Neural progenitor cell (in vitro differentiated cells): ENCODE measurements around the gene NPFF. TPM values are rescaled to one million over a fixed set of nuclear protein-coding genes. Genes with fewer than 3 reads are reported as not detected.
"Not testable (repeated sequence)": the region's sequence is repeated elsewhere in the genome, so short reads cannot be mapped to it uniquely, and the experiment has no call there.

ENCODE experiments used
- DNase-seq: peaks from one replicate; pipeline ENCODE4 v3.0.0-alpha.2; 2016; ENCODE audit warnings: low spot score
- H2AFZ ChIP-seq: fragments of 200-600 bp; sonication (generic); replicated peaks from 2 replicates; pipeline ENCODE4 v1.6.1; 2016; ENCODE audit warnings: antibody characterized with exemption
- H3F3A ChIP-seq: fragments of 200-600 bp; sonication (generic); 2 replicates; pipeline ENCODE4 v1.6.1; 2016; ENCODE audit warnings: antibody characterized with exemption, low read depth
- H3K27ac ChIP-seq: fragments of 200-600 bp; sonication (generic); 2 replicates; pipeline ENCODE4 v1.5.1; 2016; ENCODE audit warnings: mild to moderate bottlenecking
- H3K27me3 ChIP-seq: fragments of 200-600 bp; sonication (generic); 2 replicates; pipeline ENCODE4 v1.6.1; 2016; ENCODE audit warnings: mild to moderate bottlenecking, moderate library complexity
- H3K36me3 ChIP-seq: fragments of 200-600 bp; sonication (generic); 2 replicates; pipeline ENCODE4 v1.5.1; 2016
- H3K4me1 ChIP-seq: fragments of 200-600 bp; sonication (generic); 2 replicates; pipeline ENCODE4 v1.6.1; 2016; ENCODE audit warnings: mixed run types
- H3K4me2 ChIP-seq: fragments of 200-600 bp; sonication (generic); 2 replicates; pipeline ENCODE4 v1.6.1; 2016
- H3K4me3 ChIP-seq: fragments of 200-600 bp; sonication (generic); 2 replicates; pipeline ENCODE4 v1.5.1; 2016
- H3K79me2 ChIP-seq: fragments of 200-600 bp; sonication (generic); 2 replicates; pipeline ENCODE4 v1.6.1; 2016; ENCODE audit warnings: low read depth
- H3K9ac ChIP-seq: fragments of 200-600 bp; sonication (generic); 2 replicates; pipeline ENCODE4 v1.6.1; 2016
- H3K9me3 ChIP-seq: fragments of 200-600 bp; sonication (generic); 2 replicates; pipeline ENCODE4 v1.5.1; 2016; ENCODE audit warnings: low read depth
- H4K20me1 ChIP-seq: fragments of 200-600 bp; sonication (generic); 2 replicates; pipeline ENCODE4 v1.6.1; 2016; ENCODE audit warnings: low read depth
- H3K27ac Mint-ChIP-seq: 3 replicates; pipeline ENCODE4 v1.8.0; 2021; ENCODE audit warnings: mixed read lengths
- H3K27me3 Mint-ChIP-seq: 2 replicates; pipeline ENCODE4 v1.8.0; 2022; ENCODE audit warnings: low read depth, mild to moderate bottlenecking, inconsistent platforms, moderate library complexity, mixed read lengths; ENCODE audit not compliant: insufficient read depth
- H3K36me3 Mint-ChIP-seq: 3 replicates; pipeline ENCODE4 v1.8.0; 2021; ENCODE audit warnings: mixed read lengths
- H3K4me1 Mint-ChIP-seq: 3 replicates; pipeline ENCODE4 v1.8.0; 2021; ENCODE audit warnings: mixed read lengths
- H3K4me3 Mint-ChIP-seq: 3 replicates; pipeline ENCODE4 v1.8.0; 2021; ENCODE audit warnings: mild to moderate bottlenecking, moderate library complexity, mixed read lengths
- H3K9me3 Mint-ChIP-seq: 3 replicates; pipeline ENCODE4 v1.8.0; 2020; ENCODE audit warnings: mixed read lengths
- EZH2 ChIP-seq: fragments of 200-600 bp; sonication (generic); IDR thresholded peaks from 2 replicates; pipeline ENCODE4 v1.6.1; 2017; ENCODE audit warnings: antibody characterized with exemption, mild to moderate bottlenecking, moderate library complexity
- EZH2phosphoT487 ChIP-seq: fragments of 200-600 bp; sonication (generic); IDR thresholded peaks from 2 replicates; pipeline ENCODE4 v1.6.1; 2017; ENCODE audit warnings: antibody characterized with exemption
- total RNA-seq: library from RNA; depleted of rRNA; stranded (reverse); fragments of >200 nt; gene quantifications from 2 replicates; pipeline ENCODE4 v1.2.3, GENCODE V29; 2015; ENCODE audit warnings: low replicate concordance
- TF ChIP-seq, protein P1 (sequence below): fragments of 200-600 bp; sonication (generic); IDR thresholded peaks from 2 replicates; pipeline ENCODE4 v1.5.1; 2017; ENCODE audit warnings: antibody characterized with exemption, mild to moderate bottlenecking

Gene NPFF
- total RNA-seq, 1 donor from 2014 or later: not detected

DNA sequence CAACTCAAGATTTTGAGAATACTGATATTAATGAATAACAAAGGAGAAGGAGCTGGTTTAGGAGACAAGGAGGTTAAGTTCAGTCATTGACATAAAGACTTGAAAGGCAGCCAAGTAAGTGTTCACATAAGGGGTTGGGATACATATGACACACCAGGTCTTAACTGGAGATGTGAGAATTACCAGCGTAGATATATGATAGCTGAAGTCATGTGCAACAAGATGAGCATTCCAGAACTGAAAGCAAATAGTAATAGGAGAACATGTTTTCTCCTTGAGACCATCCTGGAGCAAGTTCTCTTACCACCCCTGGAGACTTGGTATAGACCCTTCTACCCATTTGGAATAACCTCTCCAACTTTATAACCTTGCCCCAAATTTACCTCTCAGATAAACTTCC, 43.3 kb upstream of the NPFF start:
- no peak overlapping the region for H3K27ac ChIP-seq
- H2AFZ ChIP-seq: no peak overlapping the region
- no peak overlapping the region for H3K4me3 Mint-ChIP-seq
- H3K4me1 Mint-ChIP-seq: peaks cover 15% of the 10 kb centered on the region
- no peaks in the 10 kb centered on the region for H3K9me3 Mint-ChIP-seq
- H3K4me1 ChIP-seq: peaks cover 22% of the 10 kb centered on the region
- no peaks in the 10 kb centered on the region for H3K27me3 ChIP-seq
- H3K27me3 Mint-ChIP-seq: no peaks in the 10 kb centered on the region
- H3K36me3 ChIP-seq: no peaks in the 10 kb centered on the region
- no peaks in the 10 kb centered on the region for H3K9me3 ChIP-seq
- H3K4me3 ChIP-seq: no peak overlapping the region
- no peak overlapping the region for H3K27ac Mint-ChIP-seq
- H4K20me1 ChIP-seq: no peaks in the 10 kb centered on the region
- TF ChIP-seq, protein P1, sequence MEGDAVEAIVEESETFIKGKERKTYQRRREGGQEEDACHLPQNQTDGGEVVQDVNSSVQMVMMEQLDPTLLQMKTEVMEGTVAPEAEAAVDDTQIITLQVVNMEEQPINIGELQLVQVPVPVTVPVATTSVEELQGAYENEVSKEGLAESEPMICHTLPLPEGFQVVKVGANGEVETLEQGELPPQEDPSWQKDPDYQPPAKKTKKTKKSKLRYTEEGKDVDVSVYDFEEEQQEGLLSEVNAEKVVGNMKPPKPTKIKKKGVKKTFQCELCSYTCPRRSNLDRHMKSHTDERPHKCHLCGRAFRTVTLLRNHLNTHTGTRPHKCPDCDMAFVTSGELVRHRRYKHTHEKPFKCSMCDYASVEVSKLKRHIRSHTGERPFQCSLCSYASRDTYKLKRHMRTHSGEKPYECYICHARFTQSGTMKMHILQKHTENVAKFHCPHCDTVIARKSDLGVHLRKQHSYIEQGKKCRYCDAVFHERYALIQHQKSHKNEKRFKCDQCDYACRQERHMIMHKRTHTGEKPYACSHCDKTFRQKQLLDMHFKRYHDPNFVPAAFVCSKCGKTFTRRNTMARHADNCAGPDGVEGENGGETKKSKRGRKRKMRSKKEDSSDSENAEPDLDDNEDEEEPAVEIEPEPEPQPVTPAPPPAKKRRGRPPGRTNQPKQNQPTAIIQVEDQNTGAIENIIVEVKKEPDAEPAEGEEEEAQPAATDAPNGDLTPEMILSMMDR: no peak
- TF ChIP-seq EZH2 (no peak), EZH2phosphoT487 (no peak)
- peaks cover 9% of the 10 kb centered on the region for H3K36me3 Mint-ChIP-seq
- H3K79me2 ChIP-seq: no peaks in the 10 kb centered on the region
- DNase-seq: no peak
- H3F3A ChIP-seq: peaks cover 13% of the 10 kb centered on the region
- no peak overlapping the region for H3K9ac ChIP-seq
- no peak overlapping the region for H3K4me2 ChIP-seq

- not testable (repeated sequence) for H3K27me3 ChIP-seq, H3K79me2 ChIP-seq, H3K36me3 Mint-ChIP-seq, H4K20me1 ChIP-seq, H3K9me3 Mint-ChIP-seq, H3K27ac ChIP-seq, DNase-seq, H2AFZ ChIP-seq, H3K27me3 Mint-ChIP-seq, H3K4me3 Mint-ChIP-seq, H3K4me2 ChIP-seq, H3K9ac ChIP-seq, H3K27ac Mint-ChIP-seq, H3K4me3 ChIP-seq, H3K9me3 ChIP-seq, H3K36me3 ChIP-seq
- Histone ChIP-seq H3K4me1 (peaks cover 22% of the 10 kb centered on the region), H3F3A (peaks cover 15% of the 10 kb centered on the region)
- H3K4me1 Mint-ChIP-seq: peaks cover 15% of the 10 kb centered on the region
These were observed 42.8 kb upstream of the NPFF start for GRCh38 chr12:53550131-53550530.

GRCh38 chr12:53548354-53548753, 41.1 kb upstream of the NPFF start:
- Histone ChIP-seq H3F3A (peaks cover 26% of the 10 kb centered on the region), H3K4me1 (peaks cover 19% of the 10 kb centered on the region)
- not testable (repeated sequence) for H3K36me3 ChIP-seq, H3K27ac ChIP-seq, H3K4me3 Mint-ChIP-seq, H2AFZ ChIP-seq, H3K4me2 ChIP-seq, H3K4me3 ChIP-seq, H3K9me3 Mint-ChIP-seq, H4K20me1 ChIP-seq, H3K27me3 ChIP-seq, H3K9me3 ChIP-seq, H3K27ac Mint-ChIP-seq, H3K79me2 ChIP-seq, H3K36me3 Mint-ChIP-seq, DNase-seq, H3K27me3 Mint-ChIP-seq, H3K9ac ChIP-seq
- H3K4me1 Mint-ChIP-seq: peaks cover 11% of the 10 kb centered on the region

DNA sequence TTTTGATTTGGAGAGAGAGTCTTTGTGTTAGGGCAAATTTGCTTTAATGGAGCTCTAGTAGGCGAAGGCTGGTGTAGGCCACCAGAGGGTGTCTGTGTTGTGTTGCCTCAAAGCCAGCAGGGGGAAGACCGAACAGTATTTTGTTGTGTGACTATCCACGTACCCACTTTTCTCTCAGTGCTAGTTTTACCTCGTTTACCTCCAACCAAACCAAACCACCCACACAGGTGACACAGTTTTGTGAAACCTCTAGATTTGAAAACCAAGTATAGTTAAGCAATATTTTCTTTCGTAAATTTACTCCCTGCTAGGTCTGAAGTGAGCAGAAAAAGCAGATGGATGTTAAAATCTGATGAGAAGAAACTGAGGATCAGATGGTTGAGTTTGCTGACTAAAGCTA, 36.3 kb upstream of the NPFF start:
- H3K9ac ChIP-seq: no peak overlapping the region

More for the DNA sequence above, 36.3 kb upstream of the NPFF start:
- H3K27ac Mint-ChIP-seq: no peak overlapping the region
- H3K4me2 ChIP-seq: no peak overlapping the region
- peak; percentile 75 for DNase-seq
- peak overlapping the region; percentile 24 for H3K27ac ChIP-seq
- no peaks in the 10 kb centered on the region for H4K20me1 ChIP-seq
- H3K36me3 Mint-ChIP-seq: peaks cover 10% of the 10 kb centered on the region
- H2AFZ ChIP-seq: peak overlapping the region; percentile 75
- no peaks in the 10 kb centered on the region for H3K79me2 ChIP-seq
- H3K9me3 ChIP-seq: no peaks in the 10 kb centered on the region
- H3K4me1 Mint-ChIP-seq: no peaks in the 10 kb centered on the region
- no peaks in the 10 kb centered on the region for H3K4me1 ChIP-seq
- TF ChIP-seq EZH2phosphoT487 (no peak), EZH2 (no peak)
- TF ChIP-seq, protein P1: peak; percentile 75
- H3F3A ChIP-seq: peaks cover 15% of the 10 kb centered on the region
- H3K27me3 Mint-ChIP-seq: no peaks in the 10 kb centered on the region
- H3K9me3 Mint-ChIP-seq: no peaks in the 10 kb centered on the region
- no peak overlapping the region for H3K4me3 ChIP-seq
- H3K36me3 ChIP-seq: peaks cover 4% of the 10 kb centered on the region
- no peaks in the 10 kb centered on the region for H3K27me3 ChIP-seq
- H3K4me3 Mint-ChIP-seq: no peak overlapping the region
